Loucy (cell line): Measurements from ENCODE around the gene ADORA1.

Experiments
- CTCF ChIP-seq: fragments of 200-600 bp; sonication (generic); conservative IDR thresholded peaks from 2 replicates; pipeline ENCODE4 v1.5.1; 2014; ENCODE audit warnings: mild to moderate bottlenecking, antibody characterized with exemption, low read length
- EZH2phosphoT487 ChIP-seq: fragments of 200-600 bp; IDR thresholded peaks from 2 replicates; pipeline ENCODE4 v1.6.1; 2018; ENCODE audit warnings: antibody characterized with exemption, mild to moderate bottlenecking, moderate library complexity, borderline replicate concordance

- no peak for TF ChIP-seq CTCF
- no peak for TF ChIP-seq EZH2phosphoT487
These were observed 3.5 kb upstream of the ADORA1 start for GRCh38 chr1:203124011-203124410.
